GM18502 (cell line): ENCODE results near the gene ELMO1.

ENCODE experiments used
- ATAC-seq: cut with Tn5 transposase; IDR thresholded peaks from one replicate; pipeline ENCODE4 v1.9.1; 2021; ENCODE audit warnings: mild to moderate bottlenecking; ENCODE audit not compliant: unreplicated experiment, poor library complexity

The ELMO1 gene

DNA sequence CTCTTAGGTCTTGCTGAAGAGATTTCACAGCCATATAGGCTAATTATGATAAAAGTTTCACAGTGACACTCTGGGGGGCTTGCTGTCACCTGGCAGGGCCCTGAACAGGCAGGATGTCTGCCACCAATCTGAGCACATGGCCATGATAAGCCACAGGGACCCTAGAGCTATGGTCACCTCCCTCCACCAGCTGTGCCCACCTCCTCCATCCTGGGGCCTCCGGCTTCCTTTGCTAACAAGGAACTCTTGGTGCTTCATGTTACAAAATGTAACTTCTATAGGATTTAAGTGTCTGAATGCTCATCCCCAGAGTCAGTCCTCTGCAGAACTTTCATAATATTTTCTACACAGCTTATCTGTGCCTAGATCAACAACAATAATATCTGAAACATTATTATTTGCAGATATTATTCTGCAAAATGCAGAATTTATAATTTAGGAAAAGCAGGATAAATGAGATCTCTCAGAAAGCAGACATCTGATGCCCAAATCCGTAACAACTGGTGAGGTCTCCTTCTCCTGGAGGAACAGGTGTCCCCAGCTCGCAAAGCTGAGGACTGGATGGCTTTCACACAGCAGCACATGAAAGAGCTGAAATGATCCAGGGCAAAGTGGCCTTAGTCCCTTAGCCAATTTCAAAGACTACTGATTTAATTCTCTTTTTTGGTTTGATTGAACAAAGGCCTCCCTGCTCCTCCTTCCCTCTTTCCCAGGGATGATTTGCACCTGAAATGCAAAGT lies 437.3 kb downstream of the ELMO1 start:
- ATAC-seq = no peak

DNA sequence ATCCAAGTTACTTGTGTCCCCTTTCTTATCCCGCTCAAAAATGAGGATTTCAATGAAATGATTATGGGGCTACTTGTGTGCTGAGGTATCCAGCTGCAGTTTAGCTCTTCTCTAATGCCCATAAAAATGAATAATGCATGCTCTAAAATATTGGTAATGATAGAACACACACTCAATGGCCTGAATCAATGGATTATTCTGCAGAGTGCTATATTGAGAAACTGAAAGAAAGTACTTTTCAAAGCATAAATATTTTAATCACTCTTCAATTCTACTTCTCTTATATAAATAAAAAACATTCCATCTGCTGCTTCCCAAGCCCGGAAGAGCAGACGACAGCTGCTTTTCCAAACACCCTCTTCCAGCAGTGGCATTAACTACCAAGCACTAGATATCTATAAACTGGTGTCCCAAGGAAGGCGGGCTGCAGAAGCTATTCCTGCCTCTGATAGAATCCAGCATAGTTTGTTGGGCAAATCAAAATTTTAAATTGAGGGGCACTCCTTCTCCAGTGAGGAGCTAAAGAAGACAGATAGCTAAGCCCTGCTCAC lies 439.5 kb downstream of the ELMO1 start:
- no peak for ATAC-seq

DNA sequence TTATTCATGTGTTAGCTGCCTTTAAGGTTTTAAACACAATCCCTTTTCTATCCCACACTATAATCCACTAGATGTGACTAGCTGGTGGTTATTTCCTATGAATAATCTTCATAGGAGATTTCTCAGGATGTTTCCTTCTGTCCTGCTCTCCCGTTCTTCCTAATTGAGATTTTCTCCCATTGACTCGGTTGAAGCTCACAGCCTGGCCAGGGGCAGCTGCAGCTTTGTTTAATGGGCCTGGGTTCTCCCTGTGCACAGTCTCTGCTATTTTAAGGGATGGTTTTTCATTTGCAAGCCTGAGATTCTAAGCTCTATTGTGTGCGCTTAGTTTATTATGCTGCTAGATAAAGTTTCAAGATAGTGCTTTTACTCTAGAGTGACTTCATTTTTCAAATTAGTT lies 441.0 kb downstream of the ELMO1 start:
- ATAC-seq = no peak

DNA sequence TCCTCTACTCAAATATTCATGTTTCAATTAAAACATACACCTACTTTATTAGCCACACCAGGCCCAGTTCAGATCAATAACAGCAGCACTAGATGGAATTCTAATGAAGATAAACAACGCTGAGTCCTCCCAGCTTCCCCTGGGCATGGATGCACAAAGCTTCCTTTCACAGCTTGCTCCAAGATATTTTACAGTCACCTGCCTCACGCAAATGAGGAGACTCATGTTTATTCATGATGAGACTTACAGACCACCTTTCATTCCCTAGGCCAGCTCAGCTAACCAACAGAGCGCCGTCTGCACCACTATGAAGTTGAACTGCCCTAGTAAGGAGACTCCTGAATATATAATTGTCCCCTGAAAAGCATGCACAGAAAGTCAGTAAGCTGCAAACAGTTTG lies 441.4 kb downstream of the ELMO1 start:
- ATAC-seq = no peak

GRCh38 chr7:37006764-37007163 lies 441.9 kb downstream of the ELMO1 start:
- ATAC-seq = no peak

- no peak for ATAC-seq
Measured at GRCh38 chr7:37000511-37000910, 448.2 kb downstream of the ELMO1 start.

- ATAC-seq = no peak
Measured at GRCh38 chr7:36999626-37000485, 448.8 kb downstream of the ELMO1 start.

- ATAC-seq = no peak
Measured at GRCh38 chr7:36995776-36996175, 452.9 kb downstream of the ELMO1 start.

DNA sequence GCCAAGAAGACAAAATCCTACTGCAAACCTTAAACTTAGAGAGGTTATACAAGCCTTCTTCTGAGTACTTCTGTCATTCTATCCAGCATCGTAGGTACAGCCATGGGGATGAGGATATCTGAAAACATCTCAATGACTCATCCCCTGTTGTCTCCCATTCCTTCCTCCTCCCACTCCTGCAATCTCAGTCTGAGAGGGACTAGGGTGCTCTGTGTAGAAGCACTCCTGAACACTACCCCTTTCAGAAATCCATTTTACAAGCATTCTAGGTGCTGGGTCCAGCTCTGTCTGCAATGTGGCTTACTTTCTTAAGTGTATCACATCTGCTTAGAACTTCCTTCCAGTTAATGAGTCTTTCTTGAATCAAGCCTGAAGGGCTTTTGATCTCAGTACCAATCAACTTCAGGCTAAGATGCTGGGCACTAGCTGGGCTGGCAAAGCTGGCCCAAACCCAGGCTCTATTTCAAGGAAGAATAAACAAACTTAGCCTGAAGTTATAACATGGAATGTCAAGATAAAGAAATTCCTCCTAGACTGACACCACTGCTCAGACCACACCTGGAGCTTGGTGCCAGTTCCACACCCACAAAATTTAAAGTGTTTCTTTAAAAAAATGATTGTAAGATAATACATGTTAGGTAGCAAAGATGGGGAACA lies 454.1 kb downstream of the ELMO1 start:
- no peak for ATAC-seq

DNA sequence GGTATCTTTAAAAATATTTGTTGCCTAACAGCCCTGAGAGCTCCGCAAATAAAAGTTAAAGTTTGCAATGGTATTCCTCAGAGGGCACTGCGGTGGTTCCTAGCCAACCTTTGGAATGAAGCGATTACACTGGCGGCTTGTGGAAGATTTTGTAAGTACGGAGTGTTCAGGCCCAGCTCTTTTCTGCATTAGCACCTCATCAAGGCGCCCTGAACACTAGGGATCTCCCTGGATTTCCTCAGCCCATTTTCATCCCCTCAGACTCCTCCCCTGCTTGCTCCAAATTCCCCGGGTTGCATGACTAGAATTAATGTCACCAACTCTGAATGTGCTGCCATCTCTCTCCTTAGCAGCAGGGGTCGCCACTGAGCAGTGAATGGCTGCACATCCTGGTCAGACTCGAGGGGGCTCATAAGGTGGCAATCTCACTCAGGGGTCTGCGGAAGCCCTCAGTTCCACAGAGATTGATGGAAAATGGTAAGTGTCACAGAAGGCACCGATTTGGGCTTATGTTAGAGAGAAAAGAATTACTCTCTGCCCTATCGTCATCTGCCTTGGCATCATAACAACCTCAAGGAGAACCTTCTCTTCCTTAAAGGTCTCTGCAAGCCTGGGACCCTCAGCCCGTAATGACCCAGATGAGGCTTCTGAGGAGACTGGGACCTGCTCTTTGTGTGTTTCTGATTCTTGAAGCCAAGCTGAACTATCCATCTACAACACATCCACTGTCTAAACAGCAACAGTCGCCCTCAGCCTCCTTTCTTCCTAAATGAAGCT lies 461.5 kb downstream of the ELMO1 start:
- ATAC-seq = no peak

GRCh38 chr7:36986511-36986933 lies 462.1 kb downstream of the ELMO1 start:
- no peak for ATAC-seq

GRCh38 chr7:36985866-36986400 lies 462.7 kb downstream of the ELMO1 start:
- ATAC-seq = no peak

DNA sequence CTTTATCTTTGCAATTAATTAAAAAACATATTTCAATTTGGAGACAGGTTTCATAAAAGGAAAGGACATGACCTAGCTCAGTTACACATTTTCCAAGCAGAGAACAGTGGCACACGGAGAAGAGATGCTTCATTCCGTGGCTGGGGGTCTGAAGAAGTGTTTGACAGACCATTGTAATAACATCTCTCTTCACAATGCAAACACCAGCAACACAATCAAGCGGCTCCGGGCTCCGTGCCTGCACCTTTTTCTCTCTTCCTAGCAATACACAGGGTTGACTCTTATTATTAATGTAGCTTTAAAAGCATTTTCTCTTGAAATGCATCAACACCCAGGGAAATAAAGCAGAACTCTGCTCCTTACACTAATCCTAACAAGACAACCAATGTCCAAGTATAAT lies 463.3 kb downstream of the ELMO1 start:
- no peak for ATAC-seq

GRCh38 chr7:36984710-36985312 lies 463.9 kb downstream of the ELMO1 start:
- ATAC-seq = no peak

- no peak for ATAC-seq
Measured at GRCh38 chr7:36984041-36984521, 464.6 kb downstream of the ELMO1 start.

- ATAC-seq = no peak
Measured at GRCh38 chr7:36982766-36983165, 465.9 kb downstream of the ELMO1 start.

- no peak for ATAC-seq
Measured at GRCh38 chr7:36979810-36980248, 468.8 kb downstream of the ELMO1 start.

DNA sequence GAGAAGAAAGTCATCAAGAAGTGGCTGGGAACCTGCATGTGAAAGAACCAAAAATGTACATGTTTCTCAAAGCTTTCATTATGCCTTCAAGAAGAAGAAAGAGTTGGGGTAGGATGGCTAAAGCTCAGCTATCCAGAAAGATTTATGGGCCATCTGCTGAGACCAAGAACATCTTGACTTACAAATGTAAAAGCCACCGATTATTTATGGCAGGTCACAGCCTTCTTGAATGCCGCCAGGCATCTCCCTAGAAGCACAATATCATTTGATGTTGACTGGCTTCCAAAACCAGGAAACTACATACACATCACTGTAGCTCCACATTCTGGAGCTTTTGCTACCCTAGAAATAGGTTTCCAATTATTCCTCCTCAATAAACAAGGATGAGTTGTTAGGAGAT lies 470.2 kb downstream of the ELMO1 start:
- ATAC-seq = no peak

GRCh38 chr7:36977878-36978277 lies 470.8 kb downstream of the ELMO1 start:
- ATAC-seq = no peak
